Adrenal gland (tissue), 12 donors: ENCODE measurements around the gene FLYWCH2. TPM values are rescaled to one million over a fixed set of nuclear protein-coding genes. Genes with fewer than 3 reads are reported as not detected.

Experiments
- DNase-seq, 7 donors: peaks; one replicate each; pipeline ENCODE4 v3.0.0-alpha.2; 2019 to 2020
- H3K27ac ChIP-seq, 5 donors: fragments of 200-600 bp; sonication (generic) in 4 of 5; 1 replicate in 3 of 5; 2 replicates in 2 of 5; pipeline versions ENCODE4 v1.5.1 to v1.8.0; 2016 to 2020; ENCODE audit warnings: mild to moderate bottlenecking in 1 of 5
- H3K27me3 ChIP-seq: fragments of 200-600 bp; 2 replicates; pipeline ENCODE4 v1.8.0; 2021
- H3K36me3 ChIP-seq, 2 donors: fragments of 200-600 bp; replicated peaks in 1 of 2; 1 replicate in 1 of 2; 2 replicates in 1 of 2; pipeline versions ENCODE4 v1.5.1 to v1.8.0; 2018 to 2022
- H3K4me1 ChIP-seq, 2 donors: fragments of 200-600 bp; replicated peaks in 1 of 2; 1 replicate in 1 of 2; 2 replicates in 1 of 2; pipeline versions ENCODE4 v1.5.1 to v1.8.0; 2018 to 2021
- H3K4me3 ChIP-seq, 4 donors: fragments of 200-600 bp; sonication (generic) in 3 of 4; one replicate each; pipeline ENCODE4 v1.5.1; 2016 to 2018
- H3K9me3 ChIP-seq, 3 donors: fragments of 200-600 bp; sonication (generic) in 1 of 3; replicated peaks in 1 of 3; 1 replicate in 2 of 3; 2 replicates in 1 of 3; pipeline versions ENCODE4 v1.5.1 to v1.8.0; 2016 to 2021
- POLR2A ChIP-seq, 2 donors: fragments of 450-650 bp; IDR thresholded peaks; one replicate each; pipeline ENCODE4 v1.6.1; 2017; ENCODE audit warnings: antibody characterized with exemption in 2 of 2, mild to moderate bottlenecking in 2 of 2, moderate library complexity in 1 of 2
- WGBS, 4 donors: extraction: QIAGEN DNeasy Blood & Tissue Kit in 2 of 4; methylation state at CpG; one replicate each; pipeline versions ENCODE4 v1.1.5 to v1.1.7; 2013 to 2017; 5-methylcytosine and 5-hydroxymethylcytosine counted together
- intact Hi-C, 2 donors: fragments of 100-400 bp; cut with DNase I; formaldehyde crosslinking; loops; one replicate each; pipeline versions ENCODE4 v1.14.1 to v1.15.0; 2022 to 2023
- polyA plus RNA-seq, 3 donors: library from polyadenylated mRNA; stranded (reverse); fragments of 200-250 nt in 2 of 3; fragments of 350-450 nt in 1 of 3; fragmentation: Illumina TruSeq in 1 of 3; extraction: RNeasy Lipid Tissue Mini Kit (QIAGEN cat#74804) in 1 of 3; gene quantifications; one replicate each; pipeline ENCODE4 v1.2.3, GENCODE V29; 2013 to 2014
- total RNA-seq, 9 donors: library from RNA; depleted of rRNA in 4 of 9; stranded (reverse); fragments of >200 nt in 4 of 9; fragments of 120-200 nt in 1 of 9; fragmentation: NEBNext Ultra II Directional in 1 of 9; extraction: Animal tissue kit (Norgen Biotek cat#: 25700) in 1 of 9; gene quantifications; one replicate each; pipeline versions ENCODE4 v1.1.0 to v1.2.4, GENCODE V29; 2013 to 2023
- TF ChIP-seq, protein P1 (sequence below), 6 experiments: fragments of 450-650 bp in 4 of 6; fragments of 200-600 bp in 2 of 6; sonication (generic) in 1 of 6; IDR thresholded peaks; 1 replicate in 5 of 6; 2 replicates in 1 of 6; pipeline versions ENCODE4 v1.5.1 to v1.8.0; 2016 to 2021; ENCODE audit warnings: antibody characterized with exemption in 6 of 6, mild to moderate bottlenecking in 2 of 6, moderate library complexity in 1 of 6
- donor health status: healthy with polysubstance abuse.
- donor health status: Bipolar disorder and iron deficiency.
- donor health status: DM: yes; HTN: yes; CAD: no.
- donor health status: DM: no; HTN: no; CAD: no.
- donor health status: DM: no; HTN: no; CAD: no.
- donor health status: DM: yes; HTN: yes; CAD: no.

FLYWCH2 gene
- total and polyA plus RNA-seq, 12 donors: 16.7 to 232 (median 59.7) TPM

DNA sequence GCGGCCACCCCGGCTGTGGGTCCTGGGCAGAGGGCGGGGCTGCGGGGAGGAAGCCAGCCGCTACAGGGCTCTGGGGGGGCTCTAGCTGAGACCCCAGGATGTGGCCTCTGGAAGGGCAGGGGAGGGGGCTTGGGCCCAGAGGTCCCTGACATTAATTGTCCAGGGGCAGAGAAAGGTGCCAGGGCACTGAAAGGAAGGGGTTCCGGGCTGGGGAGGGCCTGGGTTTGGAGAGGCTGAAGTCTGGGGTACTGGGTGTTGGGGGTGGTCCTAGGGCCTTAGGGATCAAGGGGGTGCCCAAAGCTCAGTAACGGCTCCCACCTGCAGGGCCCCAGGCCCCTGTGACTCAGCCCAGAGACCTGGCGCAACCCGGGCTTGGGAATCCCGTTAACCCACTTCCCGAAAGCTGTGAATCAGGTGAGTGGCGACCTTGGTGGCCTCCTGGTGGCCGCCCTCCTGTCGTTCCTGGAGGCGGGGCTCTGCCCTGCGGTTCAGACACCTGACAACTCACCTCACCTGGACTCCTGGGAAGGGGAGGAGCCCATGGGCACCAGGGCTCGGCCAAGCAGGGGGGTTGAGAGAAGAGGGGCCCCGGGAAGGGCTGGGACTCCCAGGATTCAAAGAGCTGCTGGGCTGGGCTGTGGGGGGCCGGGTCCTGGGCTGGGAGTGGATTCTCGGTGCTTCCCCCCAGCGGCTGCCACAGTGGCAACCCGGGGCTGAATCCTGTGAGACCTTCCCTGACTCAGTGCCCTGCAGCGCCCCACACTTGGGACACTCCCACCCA is 24.6 kb upstream of the FLYWCH2 start:
- Histone ChIP-seq H3K36me3 (no peaks in the 10 kb centered on the region), H3K27me3 (peaks cover 16% of the 10 kb centered on the region), H3K4me1 (no peaks in the 10 kb centered on the region), H3K4me3 (no peak overlapping the region), H3K9me3 (no peaks in the 10 kb centered on the region), H3K27ac (no peak overlapping the region)
- DNase-seq: no peak
- intact Hi-C loops: no loop called here
- WGBS, 4 donors: 11 to 24% (median 15%) methylated on average over 5 to 23 of the region's 23 CpGs
- no peak for TF ChIP-seq POLR2A (IDR thresholded peaks at IDR 0.05)
- TF ChIP-seq, protein P1, sequence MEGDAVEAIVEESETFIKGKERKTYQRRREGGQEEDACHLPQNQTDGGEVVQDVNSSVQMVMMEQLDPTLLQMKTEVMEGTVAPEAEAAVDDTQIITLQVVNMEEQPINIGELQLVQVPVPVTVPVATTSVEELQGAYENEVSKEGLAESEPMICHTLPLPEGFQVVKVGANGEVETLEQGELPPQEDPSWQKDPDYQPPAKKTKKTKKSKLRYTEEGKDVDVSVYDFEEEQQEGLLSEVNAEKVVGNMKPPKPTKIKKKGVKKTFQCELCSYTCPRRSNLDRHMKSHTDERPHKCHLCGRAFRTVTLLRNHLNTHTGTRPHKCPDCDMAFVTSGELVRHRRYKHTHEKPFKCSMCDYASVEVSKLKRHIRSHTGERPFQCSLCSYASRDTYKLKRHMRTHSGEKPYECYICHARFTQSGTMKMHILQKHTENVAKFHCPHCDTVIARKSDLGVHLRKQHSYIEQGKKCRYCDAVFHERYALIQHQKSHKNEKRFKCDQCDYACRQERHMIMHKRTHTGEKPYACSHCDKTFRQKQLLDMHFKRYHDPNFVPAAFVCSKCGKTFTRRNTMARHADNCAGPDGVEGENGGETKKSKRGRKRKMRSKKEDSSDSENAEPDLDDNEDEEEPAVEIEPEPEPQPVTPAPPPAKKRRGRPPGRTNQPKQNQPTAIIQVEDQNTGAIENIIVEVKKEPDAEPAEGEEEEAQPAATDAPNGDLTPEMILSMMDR (IDR thresholded peaks at IDR 0.05): no peak

DNA sequence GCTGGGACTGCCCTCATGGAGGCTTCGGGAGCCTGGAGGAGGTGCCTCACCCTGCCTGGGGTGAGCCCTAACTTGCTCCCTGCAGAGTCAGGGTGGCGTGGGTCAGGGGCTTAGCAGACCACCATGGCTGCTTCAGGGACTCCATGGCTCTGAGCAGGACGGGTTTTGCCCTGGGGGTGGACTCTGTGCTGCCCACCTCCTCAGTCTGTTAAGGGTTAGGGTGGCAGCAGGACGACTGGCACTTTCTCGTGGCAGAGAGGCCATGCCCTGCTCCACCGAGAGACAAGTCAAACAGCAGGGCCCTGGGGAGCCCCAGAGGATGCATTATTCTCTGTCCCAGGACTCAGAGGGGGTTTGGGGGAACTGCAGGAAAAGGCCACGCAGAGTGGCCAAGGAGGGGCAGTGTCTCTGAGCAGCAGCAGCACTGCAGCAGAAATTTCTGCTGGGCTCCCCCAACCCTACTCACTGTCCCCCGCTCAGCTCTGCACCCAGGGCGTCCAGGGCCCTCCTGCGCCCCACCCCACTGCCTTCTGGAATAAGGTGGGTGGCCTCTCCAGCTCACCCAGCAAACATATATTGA is 23.2 kb upstream of the FLYWCH2 start:
- Histone ChIP-seq H3K9me3 (no peaks in the 10 kb centered on the region), H3K27ac (no peak overlapping the region), H3K36me3 (no peaks in the 10 kb centered on the region), H3K4me1 (no peaks in the 10 kb centered on the region), H3K4me3 (no peak overlapping the region), H3K27me3 (peaks cover 16% of the 10 kb centered on the region)
- no peak for DNase-seq
- no peak for TF ChIP-seq POLR2A (IDR thresholded peaks at IDR 0.05)
- TF ChIP-seq, protein P1 (IDR thresholded peaks at IDR 0.05): no peak
- 55 to 72% (median 65%) methylated on average over 5 to 10 of the region's 10 CpGs for WGBS, 4 donors
- intact Hi-C loops: no loop called here

DNA sequence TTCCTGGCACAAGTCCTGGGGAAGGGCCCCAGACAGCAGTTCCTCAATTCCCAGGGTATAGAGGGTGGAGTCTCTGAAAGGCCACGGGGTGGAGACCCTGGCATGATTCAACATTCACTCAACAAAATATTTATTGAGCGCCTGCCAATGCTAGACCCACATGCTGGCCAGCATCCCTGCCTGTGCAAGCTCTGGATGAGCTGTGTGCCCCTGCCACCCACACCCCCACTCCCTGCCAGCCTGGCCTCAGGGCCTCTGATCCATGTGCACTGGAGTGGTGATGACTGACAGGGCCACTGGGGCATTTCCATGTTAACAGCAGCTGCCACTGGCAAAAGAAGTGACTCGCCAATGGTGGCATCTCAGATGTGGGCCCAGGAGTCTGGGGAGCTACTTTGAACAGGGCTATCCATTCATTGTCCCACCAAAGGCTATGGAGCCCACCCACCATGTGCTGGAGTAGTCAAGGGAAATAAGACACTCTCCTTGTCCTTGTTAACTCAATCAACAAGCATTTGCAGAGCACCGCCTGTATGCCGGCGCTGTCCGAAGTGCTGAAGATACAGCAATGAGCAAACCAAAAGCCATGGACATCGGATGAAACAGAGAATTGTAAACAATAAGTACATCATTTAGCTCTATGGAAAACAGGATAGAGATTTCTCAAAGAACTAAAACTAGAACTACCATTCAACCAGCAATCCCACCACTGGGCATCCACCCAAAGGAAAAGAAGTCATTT is 22.0 kb upstream of the FLYWCH2 start:
- DNase-seq: no peak
- H3K4me1 ChIP-seq: no peaks in the 10 kb centered on the region
- H3K27me3 ChIP-seq: peaks cover 16% of the 10 kb centered on the region
- H3K36me3 ChIP-seq: no peaks in the 10 kb centered on the region
- H3K4me3 ChIP-seq: no peak overlapping the region
- intact Hi-C loops: no loop called here
- TF ChIP-seq POLR2A (IDR thresholded peaks at IDR 0.05): no peak
- TF ChIP-seq, protein P1 (IDR thresholded peaks at IDR 0.05): no peak
- no peak overlapping the region for H3K27ac ChIP-seq
- H3K9me3 ChIP-seq: no peaks in the 10 kb centered on the region
- 64 to 78% (median 71%) methylated on average over 6 to 8 of the region's 8 CpGs for WGBS, 4 donors

DNA sequence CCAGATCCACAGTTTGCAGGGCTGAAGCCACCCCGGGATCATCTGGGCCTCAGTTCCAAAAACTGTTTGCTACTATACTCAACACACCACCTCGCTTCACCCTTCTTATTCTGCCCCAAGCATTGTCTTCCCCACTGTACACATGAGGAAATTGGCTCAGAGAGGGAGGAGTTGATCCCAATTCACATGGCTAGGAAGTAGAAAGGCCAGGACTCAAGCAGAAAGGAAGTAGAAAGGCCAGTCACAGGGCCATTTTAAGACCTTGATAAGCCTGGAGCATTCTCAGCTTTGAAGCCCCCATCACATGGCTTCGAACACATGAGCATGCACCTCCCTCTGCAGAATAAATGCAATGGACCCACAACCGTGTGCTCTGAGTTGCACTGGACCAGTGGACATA is 17.4 kb upstream of the FLYWCH2 start:
- Histone ChIP-seq H3K4me3 (no peak overlapping the region), H3K27me3 (no peaks in the 10 kb centered on the region), H3K9me3 (no peaks in the 10 kb centered on the region), H3K36me3 (no peaks in the 10 kb centered on the region), H3K27ac (no peak overlapping the region), H3K4me1 (peaks cover 7% of the 10 kb centered on the region in 2 donors)
- DNase-seq: no peak
- 65 to 76% (median 70%) methylated on average over 4 of the region's 4 CpGs for WGBS, 4 donors
- no peak for TF ChIP-seq POLR2A (IDR thresholded peaks at IDR 0.05)
- intact Hi-C loops: no loop called here
